ENCODE data around the gene HBM. TPM values are rescaled to one million over a fixed set of nuclear protein-coding genes. Genes with fewer than 3 reads are reported as not detected.
"Not testable (repeated sequence)": the region's sequence is repeated elsewhere in the genome, so short reads cannot be mapped to it uniquely, and the experiment has no call there.

HBM gene
- total RNA-seq: 15.0 TPM

DNA sequence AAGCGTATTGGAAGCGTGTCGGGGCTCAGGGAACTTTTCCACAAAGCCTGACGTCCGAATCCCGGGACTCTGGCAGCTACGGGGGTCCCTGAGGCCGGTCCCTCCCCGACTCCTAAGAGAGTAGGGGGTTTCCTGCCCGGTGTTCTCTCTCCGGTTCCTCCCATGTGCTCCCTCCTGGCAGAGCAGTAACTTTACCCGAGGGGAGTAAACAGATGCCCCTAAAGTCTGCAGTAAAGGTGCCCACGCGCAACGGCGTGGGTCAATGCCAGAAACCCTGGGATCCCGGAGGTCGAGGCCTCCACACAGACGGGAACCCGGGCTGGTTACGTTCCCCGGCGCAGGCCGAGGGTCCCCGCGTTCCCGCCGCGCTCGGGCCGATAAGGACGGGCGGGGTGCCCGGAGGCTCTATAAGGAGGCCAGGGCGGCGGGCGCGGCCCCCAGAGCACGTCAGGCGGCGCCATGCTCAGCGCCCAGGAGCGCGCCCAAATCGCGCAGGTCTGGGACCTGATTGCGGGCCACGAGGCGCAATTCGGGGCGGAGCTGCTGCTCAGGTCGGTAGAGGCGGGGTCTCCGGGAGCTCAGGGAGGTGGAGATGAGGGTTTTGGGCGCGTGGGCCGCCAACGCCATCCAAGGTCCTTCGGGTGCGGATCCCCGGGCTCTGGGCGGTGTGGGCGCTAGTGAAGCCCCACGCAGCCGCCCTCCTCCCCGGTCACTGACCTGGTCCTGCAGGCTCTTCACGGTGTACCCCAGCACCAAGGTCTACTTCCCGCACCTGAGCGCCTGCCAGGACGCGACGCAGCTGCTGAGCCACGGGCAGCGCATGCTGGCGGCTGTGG lies at the start of gene HBM:
HBM (plus strand) TSS at position 440 of the 836 bp plus-strand sequence; CDS start at position 460, 20 bp downstream.
- DNase-seq: no peak

DNA sequence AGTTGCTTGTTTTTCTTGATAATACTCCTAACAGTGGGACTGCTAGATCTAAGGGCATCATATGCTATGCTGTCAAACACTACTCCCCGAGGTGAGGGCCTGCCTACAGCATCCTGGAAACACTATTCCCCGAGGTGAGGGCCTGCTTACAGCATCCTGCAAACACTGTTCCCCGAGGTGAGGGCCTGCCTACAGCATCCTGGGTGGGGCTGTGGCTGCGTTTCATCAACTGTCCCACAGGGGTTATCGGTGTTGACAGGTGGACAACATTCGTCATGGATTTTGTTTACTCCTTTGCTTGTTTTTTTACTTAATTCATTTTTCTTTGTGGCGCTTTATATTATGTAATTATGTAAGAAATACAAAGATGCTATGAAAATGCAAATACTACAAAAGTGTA lies 49.8 kb upstream of the HBM start:
- no peak for DNase-seq

- no peak for DNase-seq
These were observed 48.1 kb upstream of the HBM start for GRCh38 chr16:117379-118365.

DNA sequence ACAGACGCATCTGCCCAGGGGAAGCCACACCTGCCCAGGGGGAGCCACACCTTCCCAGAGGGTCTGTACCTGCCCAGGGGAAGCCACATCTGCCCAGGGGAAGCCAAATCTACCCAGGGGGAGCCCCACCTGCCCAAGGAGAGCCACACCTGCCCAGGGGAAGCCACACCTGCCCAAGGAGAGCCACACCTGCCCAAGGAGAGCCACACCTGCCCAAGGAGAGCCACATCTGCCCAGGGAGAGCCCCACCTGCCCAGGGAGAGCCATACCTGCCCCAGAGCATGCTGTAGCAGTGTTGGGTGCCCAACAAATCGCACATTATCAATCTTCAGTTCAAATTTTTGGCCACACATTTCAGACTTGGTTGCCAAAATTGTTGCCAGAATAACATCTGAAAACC lies 46.9 kb upstream of the HBM start:
- no peak for DNase-seq

GRCh38 chr16:119295-119694 lies 46.5 kb upstream of the HBM start:
- no peak for DNase-seq

GRCh38 chr16:119835-120491 lies 45.8 kb upstream of the HBM start:
- DNase-seq: no peak

GRCh38 chr16:120756-121155 lies 45.0 kb upstream of the HBM start:
- no peak for DNase-seq

DNA sequence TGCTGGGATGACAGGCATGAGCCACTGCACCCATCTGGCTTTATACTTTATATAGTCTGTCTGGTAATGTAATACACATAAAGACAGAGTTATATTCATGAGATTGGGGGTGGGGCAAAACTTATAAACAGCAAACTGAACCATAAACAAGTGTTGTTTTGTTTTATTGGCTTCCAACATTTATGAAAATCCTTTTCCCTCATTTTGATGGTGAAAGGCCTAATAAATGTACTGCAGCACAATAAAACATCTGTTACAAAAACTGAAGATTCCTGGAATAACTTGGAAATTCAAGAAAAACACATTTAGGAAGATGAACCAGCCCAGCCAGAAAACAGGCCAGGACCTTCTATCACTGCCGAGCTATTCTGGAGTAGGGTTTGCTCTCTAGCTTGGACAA lies 43.4 kb upstream of the HBM start:
- DNase-seq: no peak

- DNase-seq: not testable (repeated sequence)
These were observed 42.0 kb upstream of the HBM start for GRCh38 chr16:123558-124350.

GRCh38 chr16:125011-125410 lies 40.8 kb upstream of the HBM start:
- DNase-seq: no peak

- no peak for DNase-seq
These were observed 36.7 kb upstream of the HBM start for GRCh38 chr16:129075-129474.

- no peak for DNase-seq
These were observed 35.1 kb upstream of the HBM start for GRCh38 chr16:130533-131173.

- no peak for DNase-seq
These were observed 33.7 kb upstream of the HBM start for GRCh38 chr16:132120-132519.

GRCh38 chr16:133716-134115 lies 32.1 kb upstream of the HBM start:
- no peak for DNase-seq

DNA sequence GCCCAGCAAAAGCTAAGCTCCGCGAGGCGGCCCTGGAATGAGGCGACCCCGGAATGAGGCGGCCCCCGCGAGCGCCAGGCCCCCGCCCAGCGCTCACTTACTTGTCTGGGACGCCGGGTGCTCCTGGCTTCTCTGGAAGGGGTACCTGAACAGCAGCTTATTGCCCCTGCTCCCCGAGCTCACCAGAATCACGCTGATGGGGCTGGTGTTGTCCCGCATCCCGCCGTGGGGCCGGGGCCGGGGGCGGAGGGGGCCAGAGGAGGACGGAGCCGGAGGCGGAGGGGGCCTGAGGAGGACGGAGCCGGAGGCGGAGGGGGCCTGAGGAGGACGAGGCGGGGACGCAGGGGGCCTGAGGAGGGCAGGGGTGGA lies 27.7 kb upstream of the HBM start:
- DNase-seq: no peak

DNA sequence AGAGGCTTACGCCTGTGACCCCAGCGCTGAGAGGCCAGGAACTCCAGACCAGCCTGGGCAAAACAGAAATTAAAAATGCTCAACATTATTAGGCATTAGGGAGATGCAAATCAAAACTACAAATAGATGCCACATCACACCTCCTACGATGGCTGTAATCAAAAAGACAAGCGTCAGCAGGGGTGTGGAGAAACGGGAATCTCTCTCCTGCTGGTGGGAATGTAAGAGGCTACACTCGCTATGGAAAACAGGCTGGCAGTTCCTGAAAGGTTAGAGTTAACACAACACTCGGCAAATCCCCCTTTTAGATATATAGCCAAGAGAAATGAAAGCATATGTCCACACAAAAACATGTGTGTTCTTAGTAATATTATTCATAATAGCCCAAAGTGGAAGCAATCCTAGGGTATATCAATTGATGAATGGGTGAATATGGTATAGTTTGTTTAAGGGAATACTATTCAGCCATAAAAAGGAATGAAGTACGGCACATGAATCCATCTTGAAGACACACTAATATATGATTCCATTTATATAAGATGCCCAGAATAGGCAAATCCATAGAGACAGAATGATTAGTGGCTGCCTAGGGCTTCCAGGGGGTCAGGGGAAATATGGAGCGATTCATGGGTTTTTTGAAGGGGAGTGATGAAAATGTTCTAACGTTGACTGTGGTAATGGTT lies 25.5 kb upstream of the HBM start:
- no peak for DNase-seq

DNA sequence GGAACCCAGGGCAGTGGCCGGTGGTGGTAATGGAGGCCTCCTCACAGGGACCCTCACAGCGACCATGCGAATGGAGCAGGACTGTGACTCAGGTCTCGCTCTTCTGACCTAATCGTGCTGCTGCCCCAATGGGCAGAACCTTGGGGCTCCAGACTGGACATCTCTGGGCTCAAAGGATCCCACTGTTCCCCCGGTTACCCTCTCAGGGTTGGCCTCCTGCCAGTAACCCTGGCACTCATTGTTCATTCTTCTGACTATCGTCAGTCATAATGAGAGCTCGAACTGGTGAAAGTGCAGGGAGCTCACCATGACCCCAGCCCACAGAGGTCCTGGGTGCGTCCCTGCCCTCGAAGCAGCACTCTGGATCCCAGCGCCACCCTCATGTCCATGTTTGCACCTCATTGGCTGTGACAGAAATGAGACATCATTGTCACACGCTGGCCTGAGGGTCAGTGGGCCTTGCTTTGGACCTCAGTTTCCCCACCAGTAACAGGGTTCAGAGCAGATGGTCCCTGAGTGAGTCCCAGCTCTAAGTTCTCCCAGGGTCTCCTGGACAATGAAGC lies 23.3 kb upstream of the HBM start:
- no peak for DNase-seq

DNA sequence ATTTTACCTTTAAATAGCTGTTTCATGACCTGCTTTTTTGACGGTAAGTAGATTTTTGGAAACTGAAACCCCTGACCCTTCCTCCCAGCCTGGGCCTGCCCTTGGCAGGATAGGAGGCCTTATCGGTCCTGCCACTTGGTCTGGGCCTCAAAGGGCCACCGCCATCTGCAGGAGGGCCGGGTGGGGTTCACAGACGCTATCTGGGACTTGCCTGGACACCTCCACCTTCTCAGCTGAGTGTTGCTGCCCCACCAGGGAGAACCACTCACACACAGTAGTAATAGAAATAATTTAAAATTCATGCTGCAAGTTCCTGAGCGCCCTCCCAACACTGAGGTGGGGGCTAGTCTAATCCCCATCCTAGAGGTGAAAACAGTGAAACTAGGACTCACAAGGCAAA lies 22.7 kb upstream of the HBM start:
- DNase-seq: no peak

DNA sequence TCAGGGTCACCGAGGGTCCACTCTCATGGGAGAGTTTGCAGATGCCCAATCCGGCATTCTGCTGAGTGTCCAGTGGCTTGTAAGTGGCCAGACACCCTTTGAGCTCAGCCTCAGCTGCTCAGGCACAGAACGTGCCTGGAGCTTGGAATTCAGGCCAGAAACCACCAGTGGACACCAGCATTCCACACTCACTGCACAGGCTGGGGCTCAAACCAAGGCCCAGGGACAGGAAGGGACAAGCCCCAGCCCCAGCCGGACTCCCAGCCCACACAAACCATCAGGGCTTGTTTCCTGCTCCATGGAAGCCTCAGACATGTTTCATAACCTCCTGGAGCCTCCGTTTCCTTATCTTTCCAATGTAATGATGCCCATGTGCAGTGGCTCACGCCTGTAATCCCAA lies 22.3 kb upstream of the HBM start:
- no peak for DNase-seq

DNA sequence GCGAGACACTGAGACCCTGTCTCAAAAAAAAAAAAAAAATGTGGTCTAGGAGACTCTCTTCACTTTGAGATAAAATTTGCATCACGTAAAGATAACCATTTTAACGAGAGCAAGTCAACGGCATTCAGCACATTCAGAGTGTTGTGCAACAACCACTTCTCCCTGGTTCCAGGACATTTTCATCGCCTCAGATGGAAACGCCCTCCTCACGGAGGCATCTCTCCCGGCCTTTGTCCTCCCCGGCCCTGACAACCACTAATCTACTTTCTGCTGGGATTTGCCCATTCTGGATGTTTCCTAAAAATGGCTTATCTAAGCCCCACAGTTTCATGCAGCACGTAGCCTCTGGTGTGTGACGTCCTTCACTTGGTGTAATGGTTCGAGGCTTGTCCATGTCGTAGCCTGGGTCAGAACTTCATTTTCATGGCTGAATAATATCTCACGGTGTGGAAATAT lies 21.0 kb upstream of the HBM start:
- DNase-seq: no peak

Data from occipital lobe (tissue), 2 donors.